ENCODE data around the gene COMMD1. TPM values are rescaled to one million over a fixed set of nuclear protein-coding genes. Genes with fewer than 3 reads are reported as not detected.

The COMMD1 gene
- total and polyA plus RNA-seq, 7 donors = 33.6 to 67.3 (median 49.1) TPM

DNA sequence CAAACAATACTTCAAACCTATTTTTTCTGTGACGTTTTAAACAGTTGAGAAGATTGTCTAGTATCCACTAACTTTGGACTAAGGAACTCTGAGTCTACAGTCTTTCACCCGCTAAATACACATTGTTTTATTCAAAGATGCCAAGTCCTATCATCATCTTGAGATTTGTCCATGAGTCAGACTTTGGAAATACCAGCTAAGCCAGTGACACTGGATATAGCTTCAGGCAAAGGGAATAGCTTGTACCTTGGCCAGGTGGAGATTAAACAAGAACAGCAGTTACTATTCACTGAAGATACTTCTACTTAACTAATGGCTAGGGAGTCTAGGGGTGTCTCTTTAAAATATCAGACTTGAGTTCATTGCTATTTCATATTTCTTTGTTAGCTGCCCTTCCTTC lies 137.5 kb downstream of the COMMD1 start:
- TF ChIP-seq, protein P1, sequence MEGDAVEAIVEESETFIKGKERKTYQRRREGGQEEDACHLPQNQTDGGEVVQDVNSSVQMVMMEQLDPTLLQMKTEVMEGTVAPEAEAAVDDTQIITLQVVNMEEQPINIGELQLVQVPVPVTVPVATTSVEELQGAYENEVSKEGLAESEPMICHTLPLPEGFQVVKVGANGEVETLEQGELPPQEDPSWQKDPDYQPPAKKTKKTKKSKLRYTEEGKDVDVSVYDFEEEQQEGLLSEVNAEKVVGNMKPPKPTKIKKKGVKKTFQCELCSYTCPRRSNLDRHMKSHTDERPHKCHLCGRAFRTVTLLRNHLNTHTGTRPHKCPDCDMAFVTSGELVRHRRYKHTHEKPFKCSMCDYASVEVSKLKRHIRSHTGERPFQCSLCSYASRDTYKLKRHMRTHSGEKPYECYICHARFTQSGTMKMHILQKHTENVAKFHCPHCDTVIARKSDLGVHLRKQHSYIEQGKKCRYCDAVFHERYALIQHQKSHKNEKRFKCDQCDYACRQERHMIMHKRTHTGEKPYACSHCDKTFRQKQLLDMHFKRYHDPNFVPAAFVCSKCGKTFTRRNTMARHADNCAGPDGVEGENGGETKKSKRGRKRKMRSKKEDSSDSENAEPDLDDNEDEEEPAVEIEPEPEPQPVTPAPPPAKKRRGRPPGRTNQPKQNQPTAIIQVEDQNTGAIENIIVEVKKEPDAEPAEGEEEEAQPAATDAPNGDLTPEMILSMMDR (IDR thresholded peaks at IDR 0.05) = no peak
- WGBS, 3 donors = 34 to 52% (median 45%) methylated on average over 2 of the region's 2 CpGs
- Histone ChIP-seq H3K9me3 (peaks cover 8% of the 10 kb centered on the region), H3K27ac (no peak overlapping the region), H3K4me3 (no peak overlapping the region), H3K4me1 (no peaks in the 10 kb centered on the region), H3K27me3 (ENCODE audit: insufficient read depth in 3 of 3, low read length in 2 of 3) (no peaks in the 10 kb centered on the region), H3K36me3 (ENCODE audit: insufficient read depth in 1 of 2, low read depth in 1 of 2) (no peaks in the 10 kb centered on the region)
- no peak for DNase-seq
- intact Hi-C loops (cut with DNase I) = no loop called here
- peak; percentile 92 to 98 (median 96) for ATAC-seq

DNA sequence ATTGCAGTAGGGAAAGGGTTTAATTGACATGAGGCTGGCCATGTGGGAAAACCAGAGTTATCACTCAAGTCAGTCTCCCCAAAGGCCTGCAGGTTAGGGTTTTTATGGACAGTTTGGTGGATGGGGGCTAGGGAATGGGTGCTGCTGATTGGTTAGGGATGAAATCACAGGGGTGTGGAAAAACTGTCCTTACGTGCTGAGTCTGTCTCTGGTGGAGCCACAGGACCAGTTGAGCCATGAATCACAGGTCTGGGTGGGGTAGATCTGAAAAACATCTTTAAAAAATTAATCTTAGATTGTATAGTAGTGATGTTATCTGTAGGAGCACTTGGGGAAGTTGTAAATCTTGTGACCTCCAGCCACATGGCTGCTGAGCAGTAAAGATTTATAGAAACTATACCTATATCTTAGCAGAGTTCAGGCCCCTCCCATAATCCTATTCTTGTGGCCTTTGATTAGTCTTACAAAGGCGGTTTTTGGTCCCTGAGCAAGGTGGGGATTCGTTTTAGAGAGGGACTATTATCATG lies 139.6 kb downstream of the COMMD1 start:
- Histone ChIP-seq H3K9me3 (peaks cover 8% of the 10 kb centered on the region), H3K27ac (no peak overlapping the region), H3K36me3 (ENCODE audit: insufficient read depth in 1 of 2, low read depth in 1 of 2) (no peaks in the 10 kb centered on the region), H3K4me1 (no peaks in the 10 kb centered on the region), H3K4me3 (no peak overlapping the region), H3K27me3 (ENCODE audit: insufficient read depth in 3 of 3, low read length in 2 of 3) (no peaks in the 10 kb centered on the region)
- no peak for DNase-seq
- intact Hi-C loops (cut with DNase I) = no loop called here
- WGBS, 3 donors = 92 to 96% (median 93%) methylated on average over 3 of the region's 3 CpGs
- ATAC-seq = no peak
- TF ChIP-seq, protein P1 (IDR thresholded peaks at IDR 0.05) = no peak

DNA sequence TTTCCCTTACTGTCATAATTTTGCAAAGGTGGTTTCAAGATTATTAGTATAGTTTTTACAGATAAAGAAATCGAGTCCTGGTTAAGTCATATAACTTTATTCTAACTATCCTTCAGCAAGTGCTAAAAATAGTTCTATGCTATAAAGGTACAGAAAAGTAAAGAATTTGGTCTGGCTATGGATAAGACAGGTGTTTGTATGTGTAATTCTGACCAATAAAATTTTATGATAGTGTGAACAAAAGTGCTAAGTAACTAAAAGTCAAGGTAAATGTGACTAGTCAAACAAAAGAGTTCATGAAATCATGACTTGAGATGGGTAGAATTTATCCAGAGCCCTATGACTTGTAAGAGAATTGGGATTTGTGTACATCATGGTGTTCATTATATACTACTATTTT lies 140.7 kb downstream of the COMMD1 start:
- WGBS, 3 donors = 97 to 100% (median 99%) methylated on average over 1 of the region's 1 CpG
- Histone ChIP-seq H3K27ac (no peak overlapping the region), H3K27me3 (ENCODE audit: insufficient read depth in 3 of 3, low read length in 2 of 3) (no peaks in the 10 kb centered on the region), H3K9me3 (peaks cover 8% of the 10 kb centered on the region), H3K36me3 (ENCODE audit: insufficient read depth in 1 of 2, low read depth in 1 of 2) (no peaks in the 10 kb centered on the region), H3K4me3 (no peak overlapping the region), H3K4me1 (no peaks in the 10 kb centered on the region)
- ATAC-seq (no peak), DNase-seq (no peak)
- intact Hi-C loops (cut with DNase I) = no loop called here
- TF ChIP-seq, protein P1 (IDR thresholded peaks at IDR 0.05) = no peak

DNA sequence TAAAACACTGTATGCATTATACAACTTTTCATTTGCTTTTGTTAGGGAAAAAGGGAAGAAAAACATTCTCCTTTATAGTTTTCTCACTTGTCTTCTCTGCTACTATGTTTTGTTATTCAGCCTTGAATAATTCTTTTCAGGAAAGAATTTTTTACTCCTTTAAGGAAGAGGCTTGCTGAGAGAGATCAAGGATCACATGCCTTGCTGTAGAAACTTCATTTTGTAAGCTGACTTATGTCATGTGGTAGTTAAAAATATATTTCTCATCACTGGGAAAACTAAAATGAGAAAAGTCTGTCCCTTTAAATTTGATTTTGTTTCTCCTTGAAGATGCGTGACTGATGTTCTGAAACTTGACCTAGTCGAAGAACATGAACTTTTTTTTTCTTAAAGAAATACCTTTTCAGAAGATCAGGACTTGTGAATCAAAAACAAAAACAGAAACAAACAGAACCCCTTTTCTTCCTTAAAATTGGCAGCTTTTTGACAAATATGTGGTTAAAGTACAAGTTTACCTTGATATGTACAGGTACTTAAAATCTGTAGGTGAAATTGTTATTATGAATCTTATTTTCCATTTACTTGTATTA lies 145.1 kb downstream of the COMMD1 start:
- Histone ChIP-seq H3K9me3 (no peaks in the 10 kb centered on the region), H3K27me3 (ENCODE audit: insufficient read depth in 3 of 3, low read length in 2 of 3) (no peaks in the 10 kb centered on the region), H3K4me3 (no peak overlapping the region), H3K36me3 (ENCODE audit: insufficient read depth in 1 of 2, low read depth in 1 of 2) (no peaks in the 10 kb centered on the region), H3K27ac (no peak overlapping the region), H3K4me1 (peaks cover 12% of the 10 kb centered on the region)
- TF ChIP-seq, protein P1 (IDR thresholded peaks at IDR 0.05) = no peak
- ATAC-seq = no peak
- intact Hi-C loops (cut with DNase I) = no loop called here
- WGBS, 3 donors = 18 to 49% (median 26%) methylated on average over 2 of the region's 2 CpGs
- DNase-seq = no peak

All from psoas muscle (tissue), 8 donors.